HG02884 (cell line): ENCODE measurements around the gene HAUS5.
"Not testable (repeated sequence)": the region's sequence is repeated elsewhere in the genome, so short reads cannot be mapped to it uniquely, and the experiment has no call there.

ENCODE experiments used
- ATAC-seq: cut with Tn5 transposase; IDR thresholded peaks from one replicate; pipeline ENCODE4 v1.9.1; 2021; ENCODE audit warnings: mild to moderate bottlenecking, moderate library complexity; ENCODE audit not compliant: unreplicated experiment

HAUS5 gene

GRCh38 chr19:35641515-35642151, 29.1 kb downstream of the HAUS5 start, which contains the start of gene ETV2:
Gene ETV2 (plus strand): TSS chr19:35641745. CDS start chr19:35642461, 716 bp downstream.
- ATAC-seq, result no peak

- ATAC-seq, result no peak
Observed at GRCh38 chr19:35642312-35642711, 29.8 kb downstream of the HAUS5 start.

GRCh38 chr19:35642798-35643254, 30.3 kb downstream of the HAUS5 start:
- ATAC-seq, result no peak

GRCh38 chr19:35643255-35644205, 31.0 kb downstream of the HAUS5 start:
- ATAC-seq, result no peak

GRCh38 chr19:35644206-35644986, 31.9 kb downstream of the HAUS5 start:
- ATAC-seq, result peak; percentile 67

GRCh38 chr19:35644987-35645679, 32.6 kb downstream of the HAUS5 start:
- ATAC-seq, result no peak

GRCh38 chr19:35645680-35646511, 33.4 kb downstream of the HAUS5 start:
- no peak for ATAC-seq

- ATAC-seq, result peak; percentile 50
Observed at GRCh38 chr19:35648017-35648961, 35.8 kb downstream of the HAUS5 start, which contains the start of gene COX6B1. Gene COX6B1 (plus strand): TSS chr19:35648323. CDS start chr19:35651244, 2,921 bp downstream.

- ATAC-seq, result no peak
Observed at GRCh38 chr19:35650581-35650980, 38.0 kb downstream of the HAUS5 start.

- not testable (repeated sequence) for ATAC-seq
Observed at GRCh38 chr19:35654828-35655227, 42.3 kb downstream of the HAUS5 start.

GRCh38 chr19:35655600-35655999, 43.1 kb downstream of the HAUS5 start:
- no peak for ATAC-seq

GRCh38 chr19:35656700-35657099, 44.2 kb downstream of the HAUS5 start:
- ATAC-seq, result no peak

- no peak for ATAC-seq
Observed at GRCh38 chr19:35657904-35658700, 45.6 kb downstream of the HAUS5 start.

- ATAC-seq, result no peak
Observed at GRCh38 chr19:35661995-35662340, 49.4 kb downstream of the HAUS5 start.

- no peak for ATAC-seq
Observed at GRCh38 chr19:35663981-35664380, 51.4 kb downstream of the HAUS5 start.

GRCh38 chr19:35665157-35665556, 52.6 kb downstream of the HAUS5 start:
- no peak for ATAC-seq

- no peak for ATAC-seq
Observed at GRCh38 chr19:35665604-35666003, 53.1 kb downstream of the HAUS5 start.
